Measurements from ENCODE around the gene ELAVL1. TPM values are rescaled to one million over a fixed set of nuclear protein-coding genes. Genes with fewer than 3 reads are reported as not detected.

Gene ELAVL1
- total and polyA plus RNA-seq, 2 of the 13 experiments (the other 11 are each of a cell fraction or from before 2014, with no cell fraction given), result 27.9 to 38.4 TPM

- TF ChIP-seq ZNF512B (CRISPR knock-in tag; IDR thresholded peaks at IDR 0.05; ENCODE audit: borderline replicate concordance) (no peak), ZNF557 (CRISPR knock-in tag; IDR thresholded peaks at IDR 0.05) (no peak; the same call in 1 of the 2 replicates), KDM2A (CRISPR knock-in tag; IDR thresholded peaks at IDR 0.05; ENCODE audit: borderline replicate concordance, low read depth) (peak; percentile 75; the same call in 1 of the 2 replicates), ZFX (CRISPR knock-in tag; IDR thresholded peaks at IDR 0.05; ENCODE audit: low read depth) (peak; percentile 87), HMG20A (CRISPR knock-in tag; IDR thresholded peaks at IDR 0.05; ENCODE audit: borderline replicate concordance) (no peak), GTF2F1 (IDR thresholded peaks at IDR 0.05; ENCODE audit: low read length) (no peak), ZFP36 (IDR thresholded peaks at IDR 0.05; ENCODE audit: borderline replicate concordance, low read depth, low read length, partially characterized antibody) (no peak), LCORL (IDR thresholded peaks at IDR 0.05) (no peak), LCORL (CRISPR knock-in tag; IDR thresholded peaks at IDR 0.05) (peak; percentile 73; the same call in 1 of the 2 replicates)
- TF ChIP-seq, protein P1, sequence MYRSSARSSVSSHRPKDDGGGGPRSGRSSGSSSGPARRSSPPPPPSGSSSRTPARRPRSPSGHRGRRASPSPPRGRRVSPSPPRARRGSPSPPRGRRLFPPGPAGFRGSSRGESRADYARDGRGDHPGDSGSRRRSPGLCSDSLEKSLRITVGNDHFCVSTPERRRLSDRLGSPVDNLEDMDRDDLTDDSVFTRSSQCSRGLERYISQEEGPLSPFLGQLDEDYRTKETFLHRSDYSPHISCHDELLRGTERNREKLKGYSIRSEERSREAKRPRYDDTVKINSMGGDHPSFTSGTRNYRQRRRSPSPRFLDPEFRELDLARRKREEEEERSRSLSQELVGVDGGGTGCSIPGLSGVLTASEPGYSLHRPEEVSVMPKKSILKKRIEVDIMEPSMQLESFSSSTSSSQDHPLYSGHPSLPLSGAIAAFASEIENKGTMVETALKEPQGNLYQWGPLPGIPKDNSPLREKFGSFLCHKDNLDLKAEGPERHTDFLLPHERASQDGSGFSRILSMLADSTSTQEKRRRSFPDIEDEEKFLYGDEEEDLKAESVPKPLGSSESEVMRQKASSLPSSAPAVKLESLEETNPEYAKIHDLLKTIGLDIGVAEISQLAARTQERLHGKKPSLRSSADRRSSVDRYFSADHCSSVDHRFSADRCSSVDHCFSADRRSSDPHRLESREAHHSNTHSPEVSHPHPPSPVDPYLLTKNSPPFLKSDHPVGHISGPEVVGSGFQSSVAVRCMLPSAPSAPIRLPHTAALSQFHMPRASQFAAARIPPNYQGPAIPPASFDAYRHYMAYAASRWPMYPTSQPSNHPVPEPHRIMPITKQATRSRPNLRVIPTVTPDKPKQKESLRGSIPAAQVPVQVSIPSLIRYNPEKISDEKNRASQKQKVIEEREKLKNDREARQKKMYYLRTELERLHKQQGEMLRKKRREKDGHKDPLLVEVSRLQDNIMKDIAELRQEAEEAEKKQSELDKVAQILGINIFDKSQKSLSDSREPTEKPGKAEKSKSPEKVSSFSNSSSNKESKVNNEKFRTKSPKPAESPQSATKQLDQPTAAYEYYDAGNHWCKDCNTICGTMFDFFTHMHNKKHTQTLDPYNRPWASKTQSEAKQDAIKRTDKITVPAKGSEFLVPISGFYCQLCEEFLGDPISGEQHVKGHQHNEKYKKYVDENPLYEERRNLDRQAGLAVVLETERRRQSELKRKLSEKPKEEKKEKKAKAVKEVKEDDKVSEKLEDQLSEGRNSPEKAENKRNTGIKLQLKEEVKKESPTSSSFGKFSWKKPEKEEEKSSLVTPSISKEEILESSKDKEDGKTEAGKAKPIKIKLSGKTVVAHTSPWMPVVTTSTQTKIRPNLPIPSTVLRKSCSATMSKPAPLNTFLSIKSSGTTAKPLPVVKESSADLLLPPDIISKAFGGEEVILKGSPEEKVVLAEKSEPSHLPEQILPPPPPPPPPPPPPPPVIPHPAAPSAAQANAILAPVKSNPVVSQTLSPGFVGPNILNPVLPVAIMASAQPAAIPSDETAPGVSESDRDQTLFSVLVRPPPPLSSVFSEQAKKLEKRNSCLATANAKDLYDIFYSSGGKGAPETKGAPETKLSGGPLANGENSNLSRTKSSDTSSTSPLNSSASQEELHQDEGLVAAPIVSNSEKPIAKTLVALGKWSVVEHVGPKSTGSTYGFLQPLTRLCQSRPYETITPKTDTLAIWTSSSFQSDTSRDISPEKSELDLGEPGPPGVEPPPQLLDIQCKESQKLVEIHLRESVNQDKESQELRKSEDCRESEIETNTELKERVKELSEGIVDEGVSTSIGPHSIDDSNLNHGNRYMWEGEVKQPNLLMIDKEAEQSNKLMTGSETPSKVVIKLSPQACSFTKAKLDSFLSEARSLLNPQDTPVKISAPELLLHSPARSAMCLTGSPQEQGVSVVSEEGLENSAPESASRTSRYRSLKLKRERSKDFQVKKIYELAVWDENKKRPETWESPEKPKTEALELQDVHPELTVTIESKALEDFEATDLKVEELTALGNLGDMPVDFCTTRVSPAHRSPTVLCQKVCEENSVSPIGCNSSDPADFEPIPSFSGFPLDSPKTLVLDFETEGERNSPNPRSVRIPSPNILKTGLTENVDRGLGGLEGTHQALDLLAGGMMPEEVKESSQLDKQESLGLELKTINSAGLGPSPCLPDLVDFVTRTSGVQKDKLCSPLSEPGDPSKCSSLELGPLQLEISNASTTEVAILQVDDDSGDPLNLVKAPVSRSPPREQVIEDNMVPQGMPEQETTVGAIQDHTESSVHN (CRISPR knock-in tag; IDR thresholded peaks at IDR 0.05), result 0 out of 2 replicates have a peak, but pooled peaks have one; percentile 40
- TF ChIP-seq, protein P2, sequence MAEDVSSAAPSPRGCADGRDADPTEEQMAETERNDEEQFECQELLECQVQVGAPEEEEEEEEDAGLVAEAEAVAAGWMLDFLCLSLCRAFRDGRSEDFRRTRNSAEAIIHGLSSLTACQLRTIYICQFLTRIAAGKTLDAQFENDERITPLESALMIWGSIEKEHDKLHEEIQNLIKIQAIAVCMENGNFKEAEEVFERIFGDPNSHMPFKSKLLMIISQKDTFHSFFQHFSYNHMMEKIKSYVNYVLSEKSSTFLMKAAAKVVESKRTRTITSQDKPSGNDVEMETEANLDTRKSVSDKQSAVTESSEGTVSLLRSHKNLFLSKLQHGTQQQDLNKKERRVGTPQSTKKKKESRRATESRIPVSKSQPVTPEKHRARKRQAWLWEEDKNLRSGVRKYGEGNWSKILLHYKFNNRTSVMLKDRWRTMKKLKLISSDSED (CRISPR knock-in tag; IDR thresholded peaks at IDR 0.05), result no peak
- TF ChIP-seq, protein P3, sequence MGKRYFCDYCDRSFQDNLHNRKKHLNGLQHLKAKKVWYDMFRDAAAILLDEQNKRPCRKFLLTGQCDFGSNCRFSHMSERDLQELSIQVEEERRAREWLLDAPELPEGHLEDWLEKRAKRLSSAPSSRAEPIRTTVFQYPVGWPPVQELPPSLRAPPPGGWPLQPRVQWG (CRISPR knock-in tag; IDR thresholded peaks at IDR 0.05; ENCODE audit: borderline replicate concordance, low read depth), result no peak
- TF ChIP-seq, protein P4, sequence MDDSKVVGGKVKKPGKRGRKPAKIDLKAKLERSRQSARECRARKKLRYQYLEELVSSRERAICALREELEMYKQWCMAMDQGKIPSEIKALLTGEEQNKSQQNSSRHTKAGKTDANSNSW (CRISPR knock-in tag; IDR thresholded peaks at IDR 0.05; ENCODE audit: borderline replicate concordance), result no peak
Observed at GRCh38 chr19:7919610-7920518, 85.6 kb downstream of the ELAVL1 start, which contains the start of gene SNAPC2 (continued).
